HG03135 (cell line): Measurements from ENCODE around the gene RNF17.

Experiments
- ATAC-seq: cut with Tn5 transposase; IDR thresholded peaks from one replicate; pipeline ENCODE4 v1.9.1; 2021; ENCODE audit warnings: mild to moderate bottlenecking, moderate library complexity; ENCODE audit not compliant: unreplicated experiment

Gene RNF17

GRCh38 chr13:24763596-24764275 lies at the start of gene RNF17:
Gene RNF17, plus strand, starts transcription at chr13:24764169. Its CDS starts 35 bp downstream, at chr13:24764204.
- no peak for ATAC-seq

DNA sequence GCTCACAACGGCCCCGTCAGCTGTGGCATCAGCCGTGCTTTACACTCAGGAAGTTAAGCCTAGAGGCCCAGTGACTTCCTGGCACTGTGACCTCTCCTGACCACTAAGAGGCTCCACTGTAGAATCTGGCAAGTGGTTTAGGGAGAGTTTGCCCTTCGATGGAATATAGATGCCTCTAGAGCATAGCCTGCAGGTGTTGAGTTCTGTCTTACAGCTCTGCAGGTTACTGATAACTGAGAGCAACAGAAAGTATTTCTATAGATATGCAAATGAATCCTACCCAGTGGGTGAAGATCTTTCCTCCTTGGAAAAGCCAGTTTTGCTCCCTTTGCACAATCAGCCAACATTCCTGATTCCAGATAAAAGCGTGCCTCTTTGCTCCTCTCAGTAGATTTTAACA lies 48.0 kb upstream of the RNF17 start:
- no peak for ATAC-seq

GRCh38 chr13:24716446-24716845 lies 47.5 kb upstream of the RNF17 start:
- no peak for ATAC-seq

DNA sequence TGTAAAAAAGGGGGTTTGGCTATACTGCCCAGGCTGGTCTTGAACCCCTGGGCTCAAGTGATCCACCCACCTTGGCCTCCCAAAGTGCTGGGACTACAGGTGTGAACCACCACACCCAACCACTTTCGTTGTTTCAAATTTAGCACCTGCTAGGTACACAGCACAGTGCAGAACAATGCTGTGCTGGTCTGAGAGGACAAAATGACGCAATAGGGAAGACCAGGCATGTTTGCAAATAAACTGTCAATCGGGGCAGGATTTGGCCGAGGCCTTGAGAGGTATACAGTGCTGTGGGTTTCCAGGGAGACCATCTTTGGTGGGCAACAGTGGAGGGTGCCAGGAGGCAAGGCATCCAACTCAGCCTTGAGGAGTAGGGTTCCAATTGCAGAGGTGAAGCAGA lies 46.8 kb upstream of the RNF17 start:
- ATAC-seq = no peak

GRCh38 chr13:24718192-24718965 lies 45.6 kb upstream of the RNF17 start:
- no peak for ATAC-seq

- no peak for ATAC-seq
Measured at GRCh38 chr13:24719139-24719538, 44.8 kb upstream of the RNF17 start.

DNA sequence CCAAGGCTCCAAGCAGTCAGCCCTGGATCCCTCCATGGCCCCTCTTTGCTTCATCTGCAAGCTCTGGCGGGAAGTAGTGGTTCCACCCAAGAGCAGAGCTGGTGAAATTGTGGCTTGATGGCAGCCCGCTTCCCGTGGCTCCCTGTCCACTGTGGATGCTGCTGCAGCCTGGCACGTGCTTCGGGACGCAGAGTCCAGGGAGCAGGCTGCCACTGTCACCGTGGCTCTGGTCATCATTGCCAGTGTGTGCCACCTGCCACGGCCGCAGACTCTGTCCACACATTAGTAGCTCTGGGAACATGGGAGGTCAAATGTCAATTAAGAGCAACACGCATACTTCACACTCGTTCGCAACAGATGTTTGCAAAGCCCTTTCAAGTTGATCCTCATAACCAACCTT lies 40.8 kb upstream of the RNF17 start:
- no peak for ATAC-seq

- no peak for ATAC-seq
Measured at GRCh38 chr13:24724714-24725113, 39.3 kb upstream of the RNF17 start.

DNA sequence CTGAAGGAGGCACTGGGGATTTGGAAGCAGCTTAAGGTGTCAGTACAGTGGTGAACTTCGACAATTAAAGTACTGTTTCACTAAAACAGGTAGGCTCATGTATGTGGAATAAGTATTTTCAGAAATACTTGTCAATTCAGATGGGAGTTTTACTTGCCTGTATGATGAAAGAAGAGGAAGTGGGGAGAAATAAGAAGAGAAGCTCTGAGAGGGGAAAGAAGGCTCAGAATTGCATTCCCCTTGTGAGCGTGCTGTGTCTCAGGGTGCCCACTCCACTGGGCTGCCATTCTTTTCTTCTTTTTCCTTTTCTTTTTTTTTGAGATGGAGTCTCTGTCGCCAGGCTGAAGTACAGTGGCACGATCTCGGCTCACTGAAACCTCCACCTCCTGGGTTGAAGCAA lies 38.6 kb upstream of the RNF17 start:
- no peak for ATAC-seq

DNA sequence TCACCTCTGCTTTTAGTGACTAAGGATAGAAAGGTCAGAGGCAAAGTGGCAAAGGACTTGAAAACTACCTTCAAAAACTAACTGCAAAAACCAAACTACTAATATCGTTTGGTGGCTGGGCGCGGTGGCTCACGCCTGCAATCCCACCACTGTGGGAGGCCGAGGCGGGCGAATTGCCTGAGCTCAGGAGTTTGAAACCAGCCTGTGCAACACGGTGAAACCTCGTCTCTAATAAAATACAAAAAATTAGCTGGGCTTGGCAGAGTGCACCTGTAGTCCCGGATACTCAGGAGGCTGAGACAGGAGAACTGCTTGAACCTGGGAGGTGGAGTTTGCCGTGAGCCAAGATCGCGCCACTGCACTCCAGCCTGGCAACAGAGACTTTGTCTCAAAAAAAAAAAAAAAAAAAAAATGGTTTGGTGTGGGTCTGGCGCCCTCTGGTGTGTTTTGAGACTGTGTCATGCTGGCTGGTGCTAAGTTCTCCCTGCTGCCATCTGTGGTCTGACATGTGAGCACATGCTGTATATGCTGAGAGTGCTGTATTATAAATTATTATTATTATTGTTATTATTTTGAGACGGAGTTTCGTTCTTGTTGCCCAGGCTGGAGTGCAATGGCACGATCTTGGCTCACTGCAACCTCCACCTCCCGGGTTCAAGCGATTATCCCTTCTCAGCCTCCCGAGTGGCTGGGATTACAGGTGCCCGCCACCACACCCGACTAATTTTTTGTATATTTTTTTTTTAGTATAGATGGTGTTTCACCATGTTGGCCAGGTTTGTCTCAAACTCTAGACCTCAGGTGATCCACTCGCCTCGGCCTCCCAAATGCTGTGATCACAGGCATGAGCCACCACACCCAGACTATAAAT lies 36.0 kb upstream of the RNF17 start:
- peak; percentile 82 for ATAC-seq

- peak; percentile 60 for ATAC-seq
Measured at GRCh38 chr13:24730873-24731567, 32.9 kb upstream of the RNF17 start.

GRCh38 chr13:24734950-24735349 lies 29.0 kb upstream of the RNF17 start:
- ATAC-seq = no peak

DNA sequence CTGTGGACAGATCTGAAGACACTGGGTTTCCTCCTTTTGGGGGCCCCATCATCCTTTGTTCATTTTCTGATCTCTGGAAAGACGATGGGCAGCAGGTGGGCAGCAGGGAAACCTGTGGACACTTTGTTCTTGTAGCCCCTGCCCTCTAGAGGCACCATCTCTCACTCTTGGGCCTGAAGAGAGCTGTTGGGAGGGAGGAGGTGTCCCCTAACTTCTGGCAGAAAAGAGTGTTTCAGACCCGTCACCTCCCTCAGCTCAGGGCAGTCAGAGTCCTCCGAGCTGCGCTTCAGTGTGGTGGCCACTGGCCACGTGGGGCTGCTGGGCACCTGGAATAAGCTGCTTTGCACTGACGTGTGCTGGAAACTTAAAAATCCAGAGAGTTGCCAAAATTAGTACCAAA lies 26.9 kb upstream of the RNF17 start:
- ATAC-seq = no peak

- ATAC-seq = no peak
Measured at GRCh38 chr13:24738366-24738847, 25.6 kb upstream of the RNF17 start.

GRCh38 chr13:24740014-24740890 lies 23.7 kb upstream of the RNF17 start:
- ATAC-seq = no peak

GRCh38 chr13:24741016-24741662 lies 22.8 kb upstream of the RNF17 start:
- no peak for ATAC-seq

GRCh38 chr13:24741791-24742190 lies 22.2 kb upstream of the RNF17 start:
- no peak for ATAC-seq

DNA sequence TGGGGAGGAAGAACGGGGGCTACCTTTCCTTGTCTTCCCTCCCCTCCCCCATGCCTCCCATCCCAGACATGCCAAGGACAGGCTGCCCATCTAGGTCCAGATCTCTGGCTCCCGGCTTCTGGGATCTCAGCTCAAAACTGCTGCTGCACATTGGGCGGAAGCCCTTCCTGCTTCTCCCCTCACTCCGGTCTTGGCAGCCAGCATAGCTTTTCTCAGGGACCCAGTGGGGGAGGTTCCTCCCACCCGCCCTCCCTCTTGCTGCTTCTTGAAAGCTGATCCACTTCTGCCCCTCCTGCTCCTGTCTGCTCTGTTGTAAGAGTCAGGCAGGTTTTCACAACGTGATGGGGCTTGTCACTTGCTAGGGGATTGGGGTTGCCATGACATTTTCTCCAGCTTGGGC lies 21.7 kb upstream of the RNF17 start:
- ATAC-seq = no peak

DNA sequence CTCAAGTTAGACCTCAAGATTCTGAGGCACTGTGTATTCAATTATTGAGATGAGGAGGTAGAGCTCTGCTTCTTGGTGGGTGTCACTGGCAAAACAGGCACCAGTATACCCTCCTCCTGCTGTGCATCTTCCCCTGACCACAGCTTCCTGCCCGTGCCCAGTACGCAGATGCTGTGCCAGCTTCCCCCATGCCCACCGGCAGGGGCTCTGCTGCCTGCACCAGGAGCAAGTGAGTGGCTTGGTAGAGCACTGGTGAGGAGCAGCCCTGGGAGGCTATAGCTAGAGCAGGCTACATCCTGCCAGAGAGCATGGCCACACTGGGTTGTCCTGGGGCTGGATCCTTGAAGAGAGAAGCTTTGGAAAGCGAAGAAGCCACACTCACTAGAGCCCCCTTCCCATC lies 21.0 kb upstream of the RNF17 start:
- no peak for ATAC-seq
